Neutrophil (primary cell): ENCODE measurements around the gene TENM3.

Source experiments
- H3K27ac ChIP-seq: fragments of 200-600 bp; sonication (generic); 2 replicates; pipeline ENCODE4 v1.5.1; 2016; ENCODE audit warnings: mild to moderate bottlenecking, moderate library complexity
- H3K27me3 ChIP-seq: fragments of 200-600 bp; sonication (generic); 2 replicates; pipeline ENCODE4 v1.6.0; 2016; ENCODE audit warnings: mild to moderate bottlenecking
- H3K36me3 ChIP-seq: fragments of 200-600 bp; sonication (generic); 2 replicates; pipeline ENCODE4 v1.5.1; 2017
- H3K4me1 ChIP-seq, 2 experiments: fragments of 200-600 bp in 1 of 2; sonication (generic) in 1 of 2; 1 replicate in 1 of 2; 2 replicates in 1 of 2; pipeline versions ENCODE4 v1.5.1 to v1.6.1; 2013 to 2016; ENCODE audit warnings: low read depth in 1 of 2, low read length in 1 of 2, mild to moderate bottlenecking in 1 of 2, moderate library complexity in 1 of 2; ENCODE audit not compliant: control insufficient read depth in 1 of 2, insufficient read depth in 1 of 2
- H3K4me3 ChIP-seq, 2 experiments: fragments of 200-600 bp in 1 of 2; sonication (generic) in 1 of 2; 1 replicate in 1 of 2; 2 replicates in 1 of 2; pipeline ENCODE4 v1.5.1; 2013 to 2016; ENCODE audit warnings: low read depth in 1 of 2, low read length in 1 of 2, mild to moderate bottlenecking in 1 of 2, moderate library complexity in 1 of 2
- H3K9me3 ChIP-seq: fragments of 200-600 bp; sonication (generic); 2 replicates; pipeline ENCODE4 v1.5.1; 2016
- TF ChIP-seq, protein P1 (sequence below): fragments of 200-600 bp; sonication (generic); IDR thresholded peaks from 2 replicates; pipeline ENCODE4 v1.5.1; 2016; ENCODE audit warnings: antibody characterized with exemption

The TENM3 gene

DNA sequence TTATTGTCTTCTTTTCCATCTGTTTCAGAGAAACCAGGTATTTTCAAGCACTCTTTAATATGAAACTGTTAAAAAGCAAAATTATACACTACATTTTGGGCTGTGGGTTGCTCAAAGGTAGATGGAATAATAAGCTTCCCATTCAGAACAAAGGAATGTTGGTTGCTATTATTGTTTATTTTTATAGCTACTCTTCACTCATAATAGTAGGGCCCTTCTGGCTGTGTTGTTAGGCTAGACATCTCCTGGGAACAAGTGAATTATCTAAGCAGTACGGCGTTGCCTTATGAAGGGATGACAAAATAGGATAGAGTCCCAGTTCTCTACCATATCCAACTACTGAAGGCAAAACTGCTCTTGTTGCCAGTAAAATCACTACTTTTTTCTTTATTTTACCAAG, 34.2 kb downstream of the TENM3 start:
- TF ChIP-seq, protein P1, sequence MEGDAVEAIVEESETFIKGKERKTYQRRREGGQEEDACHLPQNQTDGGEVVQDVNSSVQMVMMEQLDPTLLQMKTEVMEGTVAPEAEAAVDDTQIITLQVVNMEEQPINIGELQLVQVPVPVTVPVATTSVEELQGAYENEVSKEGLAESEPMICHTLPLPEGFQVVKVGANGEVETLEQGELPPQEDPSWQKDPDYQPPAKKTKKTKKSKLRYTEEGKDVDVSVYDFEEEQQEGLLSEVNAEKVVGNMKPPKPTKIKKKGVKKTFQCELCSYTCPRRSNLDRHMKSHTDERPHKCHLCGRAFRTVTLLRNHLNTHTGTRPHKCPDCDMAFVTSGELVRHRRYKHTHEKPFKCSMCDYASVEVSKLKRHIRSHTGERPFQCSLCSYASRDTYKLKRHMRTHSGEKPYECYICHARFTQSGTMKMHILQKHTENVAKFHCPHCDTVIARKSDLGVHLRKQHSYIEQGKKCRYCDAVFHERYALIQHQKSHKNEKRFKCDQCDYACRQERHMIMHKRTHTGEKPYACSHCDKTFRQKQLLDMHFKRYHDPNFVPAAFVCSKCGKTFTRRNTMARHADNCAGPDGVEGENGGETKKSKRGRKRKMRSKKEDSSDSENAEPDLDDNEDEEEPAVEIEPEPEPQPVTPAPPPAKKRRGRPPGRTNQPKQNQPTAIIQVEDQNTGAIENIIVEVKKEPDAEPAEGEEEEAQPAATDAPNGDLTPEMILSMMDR = no peak
- H3K36me3 ChIP-seq = no peaks in the 10 kb centered on the region
- no peaks in the 10 kb centered on the region for H3K9me3 ChIP-seq
- H3K4me3 ChIP-seq = no peak overlapping the region
- H3K27ac ChIP-seq = no peak overlapping the region
- no peaks in the 10 kb centered on the region for H3K27me3 ChIP-seq
- H3K4me1 ChIP-seq = no peaks in the 10 kb centered on the region

DNA sequence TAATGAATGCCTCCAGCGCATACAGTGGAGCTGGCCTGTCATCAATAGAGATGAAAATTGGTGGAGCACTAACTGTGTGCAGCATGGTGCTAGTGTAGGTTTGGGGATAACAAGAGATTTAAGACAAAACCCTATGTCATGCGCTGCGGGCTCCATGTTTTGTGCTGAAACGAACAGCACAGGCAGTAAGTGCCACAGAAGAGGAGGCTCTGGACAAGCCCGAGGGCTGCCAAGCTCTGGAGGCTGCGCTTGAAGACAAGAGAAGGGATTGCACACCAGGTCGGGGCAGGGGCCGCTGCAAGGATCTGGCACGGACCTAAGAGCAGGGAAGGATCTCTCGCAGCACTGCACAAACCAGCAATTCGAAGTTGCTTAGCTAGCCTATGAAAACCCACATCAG, 35.5 kb downstream of the TENM3 start:
- no peaks in the 10 kb centered on the region for H3K36me3 ChIP-seq
- H3K27me3 ChIP-seq = no peaks in the 10 kb centered on the region
- H3K9me3 ChIP-seq = no peaks in the 10 kb centered on the region
- no peak overlapping the region for H3K27ac ChIP-seq
- no peak overlapping the region for H3K4me3 ChIP-seq
- no peaks in the 10 kb centered on the region for H3K4me1 ChIP-seq
- TF ChIP-seq, protein P1 = no peak

DNA sequence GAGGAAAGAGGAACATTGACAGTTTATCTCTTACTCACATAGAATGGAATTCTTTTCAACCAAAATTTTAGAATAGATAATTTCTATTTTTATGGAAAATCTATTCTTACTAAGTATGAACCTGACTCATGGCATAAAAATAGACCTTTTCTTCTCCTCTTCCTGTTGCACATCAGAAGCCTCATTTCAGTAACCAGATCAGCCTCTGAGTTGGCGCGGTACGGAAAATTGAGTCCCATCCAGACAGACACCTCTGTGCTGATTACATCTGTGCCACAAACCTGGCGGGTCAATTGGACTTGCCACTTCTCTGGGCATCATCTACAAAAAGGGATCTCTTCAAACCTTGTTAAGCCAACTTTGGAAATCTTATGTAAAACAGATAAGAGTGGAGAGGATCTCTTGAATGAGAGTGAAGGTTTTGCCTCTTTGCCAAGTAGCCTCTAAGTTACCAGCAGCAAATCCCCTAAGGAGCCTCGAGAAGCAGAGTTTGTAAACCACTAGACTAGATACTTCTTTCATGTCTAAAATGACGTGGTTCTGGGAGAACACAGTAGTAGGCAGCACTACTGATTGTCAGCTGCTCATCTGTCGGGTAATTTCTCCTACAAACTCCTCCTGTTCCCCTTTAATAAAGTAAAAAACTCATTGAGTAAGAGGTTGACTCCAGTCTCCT, 37.4 kb downstream of the TENM3 start:
- Histone ChIP-seq H3K27ac (no peak overlapping the region), H3K27me3 (no peaks in the 10 kb centered on the region), H3K36me3 (no peaks in the 10 kb centered on the region), H3K4me1 (no peaks in the 10 kb centered on the region), H3K9me3 (no peaks in the 10 kb centered on the region), H3K4me3 (no peak overlapping the region)
- TF ChIP-seq, protein P1 = no peak

DNA sequence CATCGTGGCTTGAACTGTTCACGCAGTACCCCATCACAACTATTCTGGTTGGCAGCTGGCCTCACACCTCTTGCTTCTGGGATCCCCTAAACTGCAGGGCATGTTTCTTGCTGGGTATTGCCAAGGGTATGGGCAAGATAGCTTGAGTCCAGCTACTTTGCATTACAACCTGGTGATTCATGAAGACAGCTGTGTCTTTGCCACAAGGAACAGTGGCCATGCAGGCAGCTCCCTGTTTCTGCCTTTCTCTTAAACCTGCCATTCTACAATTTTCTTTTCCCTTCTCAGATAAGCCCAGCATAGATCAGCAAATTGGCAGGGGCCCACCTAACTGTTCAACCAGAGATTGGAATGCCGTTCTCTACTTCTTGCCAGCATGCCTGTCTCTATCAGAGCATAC, 42.8 kb downstream of the TENM3 start:
- H3K4me3 ChIP-seq = no peak overlapping the region
- H3K27ac ChIP-seq = no peak overlapping the region
- no peaks in the 10 kb centered on the region for H3K9me3 ChIP-seq
- H3K27me3 ChIP-seq = no peaks in the 10 kb centered on the region
- no peaks in the 10 kb centered on the region for H3K4me1 ChIP-seq
- TF ChIP-seq, protein P1 = no peak
- H3K36me3 ChIP-seq = no peaks in the 10 kb centered on the region

DNA sequence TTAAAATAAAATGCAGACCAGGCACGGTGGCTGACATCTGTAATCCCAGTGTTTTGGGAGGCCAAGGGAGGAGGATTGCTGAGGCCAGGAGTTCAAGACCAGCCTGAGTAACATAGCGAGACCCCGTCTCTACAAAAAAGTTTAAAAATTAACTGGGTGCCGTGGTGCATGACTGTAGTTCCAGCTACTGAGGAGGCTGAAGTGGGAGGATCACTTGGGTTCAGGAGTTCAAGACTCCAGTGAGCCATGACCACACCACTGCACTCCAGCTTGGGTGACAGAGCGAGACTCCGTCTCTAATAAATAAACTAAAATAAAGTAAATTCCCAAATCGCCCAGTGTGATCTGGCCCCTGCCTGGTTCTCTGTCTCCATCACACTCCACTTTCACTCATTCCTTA, 43.7 kb downstream of the TENM3 start:
- Histone ChIP-seq H3K9me3 (no peaks in the 10 kb centered on the region), H3K4me3 (no peak overlapping the region), H3K36me3 (no peaks in the 10 kb centered on the region), H3K27me3 (no peaks in the 10 kb centered on the region), H3K4me1 (no peaks in the 10 kb centered on the region), H3K27ac (no peak overlapping the region)
- TF ChIP-seq, protein P1 = no peak
